HG03103 (cell line): ENCODE measurements around the gene HNRNPU.

Source experiments
- ATAC-seq: cut with Tn5 transposase; IDR thresholded peaks from one replicate; pipeline ENCODE4 v1.9.1; 2021; ENCODE audit warnings: low read depth; ENCODE audit not compliant: unreplicated experiment

The HNRNPU gene

DNA sequence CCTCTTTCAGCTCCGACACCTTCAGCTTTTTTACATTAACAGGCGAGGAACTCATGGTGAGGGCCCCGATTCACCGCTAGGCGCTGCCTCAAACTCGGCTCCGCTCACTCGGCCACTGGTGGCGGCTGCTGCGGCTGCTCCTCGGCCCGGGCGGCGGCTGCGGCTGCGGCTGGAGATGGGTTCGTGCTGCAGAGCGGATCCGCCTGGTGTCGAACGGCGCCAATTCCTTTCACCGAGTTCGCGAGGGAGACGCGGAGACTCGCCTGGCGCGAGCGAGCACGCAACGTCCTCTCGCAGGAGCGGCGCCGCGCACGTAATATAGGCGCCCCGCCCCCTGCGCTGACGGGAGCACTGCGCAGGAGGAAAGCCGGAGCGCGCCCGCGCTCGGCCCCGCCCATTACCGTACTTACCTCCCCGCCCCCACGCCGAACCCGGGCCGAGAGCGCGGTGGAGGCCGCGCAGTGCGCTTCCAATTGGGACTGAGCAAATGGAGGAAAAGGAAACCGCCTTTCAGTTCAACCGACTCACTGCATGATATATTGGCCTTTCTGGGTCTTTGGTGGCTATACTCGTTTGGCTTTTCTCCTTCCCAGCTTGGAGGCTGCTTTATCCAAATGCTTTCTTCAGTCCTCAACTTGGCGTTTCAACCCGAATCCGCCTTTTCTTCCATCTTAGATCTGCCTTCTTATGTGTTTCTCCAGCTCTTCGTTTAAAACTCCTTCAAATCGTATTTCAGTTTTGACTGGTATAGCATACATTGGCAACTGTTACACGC lies at the start of gene HNRNPU:
TSS of gene HNRNPU (minus strand) at position 291 of the 775 bp plus-strand sequence. CDS start at position 55, 236 bp downstream.
- ATAC-seq = peak; percentile 48

DNA sequence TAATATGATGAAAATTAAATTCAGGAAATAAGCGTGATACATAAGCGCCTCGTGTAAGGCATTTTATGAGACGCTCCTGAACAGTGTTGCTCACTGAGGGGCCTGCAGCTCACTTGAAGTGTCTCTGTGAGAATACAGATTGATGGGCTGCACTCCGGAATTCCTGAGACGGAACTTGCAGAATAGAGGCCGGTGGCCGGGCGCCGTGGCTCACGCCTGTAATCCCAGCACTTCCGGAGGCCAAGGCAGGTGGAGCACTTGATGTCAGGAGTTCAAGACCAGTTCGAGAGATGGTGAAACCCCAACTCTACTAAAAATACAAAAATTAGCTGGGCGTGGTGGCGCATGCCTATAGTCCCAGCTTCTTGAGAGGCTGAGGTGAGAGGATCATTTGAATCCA lies 49.5 kb upstream of the HNRNPU start:
- ATAC-seq = no peak

DNA sequence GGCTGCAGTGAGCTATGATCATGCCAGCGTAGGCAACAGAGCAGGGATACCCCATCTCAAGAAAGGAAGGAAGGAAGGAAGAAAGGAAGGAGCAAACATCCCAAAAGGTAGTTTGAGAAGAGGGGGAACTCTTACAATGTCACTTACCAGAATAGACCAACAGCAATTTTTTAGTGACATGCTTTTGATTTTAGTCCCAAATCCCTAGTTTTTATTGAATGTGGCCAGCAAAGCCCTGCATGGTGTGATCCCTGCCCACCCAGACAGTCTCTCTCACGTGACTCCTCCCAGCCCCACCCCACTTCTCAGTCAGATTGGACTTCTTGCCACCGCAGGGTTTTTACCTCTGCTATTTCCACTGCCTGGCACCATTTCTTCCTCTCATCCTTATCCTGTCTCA lies 39.8 kb upstream of the HNRNPU start:
- no peak for ATAC-seq

DNA sequence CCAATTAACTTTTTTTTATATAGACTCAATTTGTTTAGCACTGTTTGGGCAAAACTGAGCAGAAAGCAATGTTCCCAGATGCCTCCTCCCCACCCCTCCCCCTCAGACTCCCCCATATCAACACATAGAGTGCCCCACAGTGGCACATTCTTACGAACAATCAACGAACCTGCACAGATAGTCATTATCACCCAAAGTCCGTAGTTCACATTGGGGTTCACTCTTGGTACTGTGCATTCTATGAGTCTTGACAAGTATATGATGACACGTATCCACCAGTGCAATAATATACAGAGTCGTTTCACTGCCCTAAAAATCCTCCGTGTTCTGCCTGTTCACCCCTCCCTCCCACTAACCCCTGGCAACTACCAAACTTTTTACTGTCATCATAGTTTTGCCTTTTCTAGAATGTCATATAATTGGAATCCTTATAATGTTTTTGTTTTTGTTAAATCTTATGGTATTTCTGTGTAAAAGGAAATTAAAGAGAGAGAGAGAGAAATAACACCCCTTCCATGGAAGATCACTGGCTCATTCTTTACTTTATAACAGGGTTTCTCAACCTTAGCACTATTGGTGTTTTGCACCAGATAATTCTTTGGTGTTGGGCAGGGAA lies 37.2 kb upstream of the HNRNPU start:
- ATAC-seq = no peak

DNA sequence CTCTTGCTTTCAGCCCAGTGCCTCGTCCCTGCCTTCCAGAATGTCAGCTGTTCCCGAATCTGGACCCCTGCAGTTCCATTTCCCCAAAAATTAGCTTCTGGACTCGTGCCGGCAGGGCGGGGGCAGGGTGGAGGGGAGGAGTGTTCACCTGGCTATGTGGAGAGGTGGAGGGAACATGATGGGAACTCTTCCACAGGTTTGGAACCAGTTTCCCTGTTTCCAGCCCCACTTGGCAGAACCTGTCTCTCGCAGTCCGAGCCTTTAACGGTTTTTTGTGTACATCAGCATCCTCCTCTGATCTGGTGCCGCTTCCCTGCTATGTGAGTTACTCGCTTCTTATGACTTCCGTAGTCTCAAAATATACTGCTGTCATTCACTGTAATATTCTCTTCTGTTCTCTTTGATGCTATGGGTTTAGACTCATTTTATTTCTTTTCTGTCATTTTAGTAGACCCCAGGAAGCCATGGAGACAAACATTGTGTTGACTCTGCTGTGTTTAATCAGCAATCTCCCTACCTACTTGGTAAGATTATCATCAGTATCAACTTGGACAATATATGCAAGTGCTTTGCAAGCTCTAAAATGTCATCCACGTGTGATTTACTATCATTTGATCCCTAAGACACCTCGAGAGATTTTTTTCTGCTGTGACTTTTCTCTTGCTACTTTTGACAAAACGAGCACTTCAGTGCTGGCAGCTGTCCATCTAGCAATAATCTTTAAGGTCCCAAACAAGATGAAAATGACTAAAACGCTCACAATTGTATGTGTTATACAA lies 33.3 kb upstream of the HNRNPU start:
- ATAC-seq = no peak

DNA sequence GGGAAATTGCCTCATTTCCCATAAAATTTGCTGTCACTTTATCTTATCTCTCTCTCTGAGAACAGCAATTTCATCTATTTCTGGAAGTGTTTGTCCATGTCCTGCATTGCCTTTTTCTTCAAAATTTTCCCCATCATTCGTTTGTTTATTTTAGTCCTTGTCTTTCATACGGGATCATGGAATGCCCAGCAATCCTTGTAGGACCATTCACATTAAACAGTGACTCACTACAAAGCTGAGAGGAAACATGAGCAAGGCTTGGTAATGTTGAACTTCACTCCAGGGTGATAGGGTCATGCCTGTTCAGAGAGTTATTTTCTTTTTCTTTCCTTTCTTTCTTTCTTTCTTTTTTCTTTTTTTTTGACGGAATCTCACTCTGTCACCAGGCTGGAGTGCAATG lies 32.2 kb upstream of the HNRNPU start:
- ATAC-seq = no peak

DNA sequence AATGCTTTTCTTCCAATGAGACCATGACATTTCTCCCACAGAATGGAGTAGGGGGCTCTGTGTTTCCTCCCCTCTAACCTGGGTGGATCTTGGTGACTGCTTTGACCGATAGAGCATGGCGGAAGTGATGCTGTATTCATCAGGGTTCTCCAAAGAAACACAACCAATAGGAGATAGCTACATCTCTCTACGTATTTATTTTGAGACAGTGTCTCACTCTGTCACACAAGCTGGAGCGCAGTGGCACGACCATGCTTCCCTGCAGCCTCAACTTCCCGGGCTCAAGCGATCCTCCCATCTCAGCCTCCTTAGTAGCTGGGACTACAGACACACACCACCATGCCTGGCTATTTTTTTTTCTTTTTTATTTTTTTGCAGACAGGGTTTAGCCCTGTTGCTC lies 29.5 kb upstream of the HNRNPU start:
- no peak for ATAC-seq

DNA sequence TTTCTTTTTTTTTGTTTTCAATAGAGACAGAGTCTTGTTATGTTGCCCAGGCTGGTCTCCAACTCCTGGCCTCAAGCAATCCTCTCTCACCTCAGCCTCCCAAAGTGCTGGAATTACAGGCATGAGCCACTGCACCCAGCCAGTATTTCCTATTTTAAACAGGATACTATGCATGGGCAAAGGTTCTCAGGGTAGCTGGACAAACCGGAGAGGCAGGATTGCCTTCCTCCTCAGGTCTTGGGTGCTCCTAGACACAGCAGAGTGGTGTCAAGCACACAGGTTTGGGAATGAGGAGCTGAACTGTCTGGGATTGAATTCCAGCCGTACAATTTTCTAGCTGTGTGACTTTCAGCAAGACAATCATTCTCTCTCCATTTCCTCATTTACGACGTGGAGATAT lies 22.9 kb upstream of the HNRNPU start:
- ATAC-seq = no peak

DNA sequence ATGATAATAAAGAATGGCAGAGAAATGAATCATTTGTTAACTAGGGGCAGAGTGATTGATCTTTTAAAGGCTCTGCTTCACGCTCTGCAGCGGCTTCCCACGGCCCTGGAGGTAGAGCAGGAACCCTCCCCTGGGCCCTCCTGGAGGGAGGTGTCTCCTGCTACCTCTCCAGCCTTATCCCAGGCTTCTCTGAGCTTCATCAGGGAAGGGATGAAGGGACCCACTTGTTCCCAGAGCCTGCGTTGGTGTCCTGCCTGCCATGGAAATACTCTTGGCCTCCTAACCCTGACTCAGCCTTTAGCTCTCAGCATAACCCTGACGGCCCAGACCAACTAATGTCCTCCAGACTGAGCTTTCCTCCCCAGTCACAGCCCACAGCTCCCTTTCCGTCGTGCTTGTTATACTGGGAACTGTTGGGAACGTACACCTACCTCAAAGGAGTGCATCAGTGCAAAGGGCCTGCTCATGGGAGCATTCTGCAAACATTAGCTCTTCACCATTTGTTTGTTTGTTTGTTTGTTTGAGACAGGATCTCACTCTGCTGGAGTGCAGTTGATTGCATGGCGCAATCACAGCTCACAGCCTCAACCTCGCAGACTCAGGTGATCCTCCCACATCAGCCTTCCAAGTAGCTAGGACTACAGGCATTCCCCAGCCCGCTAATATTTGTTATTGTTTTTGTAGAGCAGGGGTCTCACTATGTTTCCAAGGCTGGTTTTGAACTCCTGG lies 17.4 kb upstream of the HNRNPU start:
- ATAC-seq = no peak

DNA sequence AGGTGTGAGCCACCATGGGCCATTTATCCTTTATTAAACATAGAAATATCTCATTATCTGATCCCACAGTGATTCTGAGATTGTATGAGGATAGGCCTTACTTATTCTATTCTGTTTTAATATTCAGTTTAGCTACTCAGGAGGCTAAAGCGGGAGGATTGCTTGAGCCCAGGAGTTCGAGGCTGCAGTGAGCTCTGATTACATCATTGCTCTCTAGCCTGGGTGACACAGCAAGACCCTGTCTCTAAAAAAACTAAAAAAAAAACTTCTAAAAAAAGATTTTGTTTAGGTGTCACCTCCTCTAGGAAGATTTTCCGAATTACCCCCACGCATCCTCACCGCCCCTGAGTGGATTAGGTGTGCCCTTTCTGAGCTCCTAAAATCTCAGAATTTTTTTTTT lies 14.3 kb upstream of the HNRNPU start:
- no peak for ATAC-seq

DNA sequence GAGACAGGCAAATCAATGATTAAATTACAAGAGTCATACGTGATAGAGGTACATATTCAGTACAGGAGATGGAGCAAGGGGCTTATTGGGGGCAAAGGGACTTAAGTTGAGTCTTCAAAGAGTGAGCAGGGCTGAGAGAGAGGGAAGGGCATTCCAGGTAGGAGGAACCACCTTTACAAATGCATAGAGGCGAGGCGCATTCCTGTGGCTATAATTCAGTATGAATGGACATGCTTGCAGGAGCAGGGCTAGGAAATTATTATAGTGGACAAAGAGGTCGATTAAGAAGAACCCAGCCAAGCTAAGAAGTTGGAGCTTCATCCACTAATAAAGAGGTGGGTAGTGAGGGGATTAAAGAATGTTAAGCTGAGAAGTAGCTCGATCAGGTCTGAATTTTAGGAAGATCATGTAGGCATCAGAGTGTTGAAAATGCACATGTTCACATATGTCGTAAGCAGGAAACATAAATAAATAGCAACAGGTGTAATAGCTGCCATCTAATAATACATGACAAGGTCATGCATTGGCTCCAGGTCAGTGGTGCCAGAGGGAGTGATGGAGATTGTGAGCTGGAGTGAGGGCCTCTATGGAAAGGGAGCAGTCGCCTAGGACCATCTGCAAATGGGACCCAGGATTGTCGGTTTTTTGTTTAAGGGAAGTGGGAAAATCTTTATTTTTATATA lies 12.0 kb upstream of the HNRNPU start:
- no peak for ATAC-seq

DNA sequence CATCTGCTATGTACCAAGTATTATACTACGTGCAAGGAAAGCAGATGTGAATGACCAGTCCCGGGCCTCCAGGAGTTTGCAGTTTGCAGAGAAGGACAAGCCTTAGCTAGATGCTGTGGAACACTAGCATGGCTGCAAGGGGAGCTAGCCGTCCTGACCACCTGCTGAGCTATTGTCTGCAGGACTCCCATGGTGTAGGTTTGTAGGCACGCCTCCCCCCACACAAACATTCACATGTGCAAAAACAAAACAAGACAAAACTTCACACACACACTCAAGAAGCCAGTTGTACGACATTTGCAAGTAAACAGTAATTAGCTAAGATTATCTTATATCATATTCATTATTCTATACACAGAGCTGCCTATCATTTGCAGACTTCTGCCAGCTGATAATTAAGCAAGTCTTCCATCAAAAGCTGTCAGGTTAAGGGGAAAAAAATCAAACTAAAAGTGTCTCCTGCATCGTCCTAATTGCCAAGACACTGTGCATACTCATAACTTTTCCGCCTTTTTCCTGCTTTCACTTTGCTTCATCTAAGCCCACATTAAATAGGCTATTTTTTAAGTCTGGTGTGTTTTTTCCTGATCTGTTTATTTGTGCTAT lies 10.7 kb upstream of the HNRNPU start:
- ATAC-seq = no peak

DNA sequence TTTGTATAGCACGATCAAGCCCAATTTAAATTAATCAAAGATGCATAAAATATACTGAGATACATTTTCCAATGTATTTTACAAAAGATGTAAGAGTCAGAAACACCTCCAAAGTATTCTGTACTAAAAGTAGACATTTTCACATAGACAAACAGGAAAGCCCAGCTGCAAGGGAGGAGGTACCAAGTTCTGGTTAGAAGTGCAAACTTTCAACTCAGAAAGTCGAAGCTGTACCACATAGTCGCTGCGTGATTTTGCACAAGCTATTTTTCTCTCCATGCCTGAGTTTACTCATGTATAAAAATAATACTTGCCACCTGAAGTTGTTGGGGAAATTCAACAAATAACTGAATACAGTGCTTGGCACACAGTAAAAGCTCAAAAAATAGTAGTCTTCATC lies 5.6 kb upstream of the HNRNPU start:
- no peak for ATAC-seq

DNA sequence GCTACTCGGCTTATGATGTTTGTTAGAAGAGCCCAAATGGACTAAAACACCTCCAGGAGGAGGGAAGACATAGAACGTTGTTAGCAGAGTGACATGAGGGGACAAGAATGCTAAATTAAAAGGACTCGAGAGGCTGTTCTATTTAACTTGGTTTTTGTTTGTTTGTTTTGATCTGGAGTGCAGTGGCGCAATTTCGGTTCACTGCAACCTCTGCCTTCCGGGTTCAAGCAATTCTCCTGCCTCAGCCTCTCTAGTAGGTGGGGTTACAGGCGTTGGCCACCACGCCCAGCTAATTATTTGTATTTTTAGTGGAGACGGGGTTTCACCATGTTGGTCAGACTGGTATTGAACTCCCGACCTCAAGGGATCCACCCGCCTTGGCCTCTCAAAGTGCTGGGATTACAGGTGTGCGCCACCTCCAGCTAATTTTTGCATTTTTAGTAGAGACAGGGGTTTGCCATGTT lies 5.1 kb upstream of the HNRNPU start:
- no peak for ATAC-seq

DNA sequence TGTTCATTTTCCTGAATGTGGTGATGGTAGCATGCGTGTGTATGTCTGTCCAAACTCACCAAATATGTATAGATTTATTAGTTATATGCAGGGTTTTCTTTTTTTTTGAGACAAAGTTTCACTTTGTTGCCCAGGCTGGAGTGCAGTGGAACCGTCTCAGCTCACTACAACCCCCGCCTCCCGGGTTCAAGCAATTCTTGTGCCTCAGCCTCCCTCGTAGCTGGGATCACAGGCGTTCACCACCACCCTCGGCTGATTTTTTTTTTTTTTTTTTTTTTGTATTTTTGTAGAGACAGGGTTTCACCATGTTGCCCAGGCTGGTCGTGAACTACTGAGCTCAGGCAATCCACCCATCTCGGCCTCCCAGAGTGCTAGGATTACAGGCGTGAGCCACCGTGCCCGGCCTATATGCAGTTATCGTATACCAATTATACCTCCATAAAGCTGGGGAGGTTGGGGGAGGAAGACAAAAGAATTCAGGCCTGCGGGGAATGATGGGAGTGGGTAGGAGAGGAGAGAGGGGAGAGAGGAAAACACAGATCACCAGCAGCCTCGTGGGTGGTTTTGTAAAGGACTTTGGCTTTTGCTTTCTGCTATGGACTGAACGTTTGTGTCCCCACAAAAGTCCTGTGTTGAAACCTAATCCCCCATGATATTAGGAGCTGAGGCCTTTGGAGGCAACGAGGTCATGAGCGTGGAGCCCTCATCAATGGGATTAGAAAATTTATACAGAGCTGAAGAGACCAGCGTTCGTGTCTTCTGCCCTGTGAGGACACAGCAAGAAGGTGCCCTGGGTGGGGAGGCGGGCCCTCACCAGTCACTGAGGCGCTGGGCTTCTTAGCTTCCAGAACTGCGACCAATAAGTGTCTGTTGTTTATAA lies 4.4 kb upstream of the HNRNPU start:
- ATAC-seq = no peak

DNA sequence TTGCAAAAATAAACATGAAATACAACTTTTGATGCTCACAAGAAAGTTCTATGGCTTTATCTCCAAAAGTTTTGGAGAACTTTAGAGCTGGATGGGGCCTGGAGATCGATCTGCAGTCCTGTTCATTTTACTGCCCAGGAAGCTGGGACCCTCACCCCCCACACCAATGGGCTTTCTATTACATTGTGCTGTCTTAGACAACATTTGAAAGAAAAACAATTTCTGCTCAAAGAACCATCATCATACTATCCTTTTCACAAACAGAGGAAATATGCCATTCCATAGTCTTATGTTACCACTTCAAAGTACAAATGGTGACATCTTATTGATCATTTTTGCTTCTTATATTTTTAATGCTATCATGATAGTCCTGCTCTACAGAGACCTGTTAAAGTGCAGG lies 2.0 kb upstream of the HNRNPU start:
- no peak for ATAC-seq

DNA sequence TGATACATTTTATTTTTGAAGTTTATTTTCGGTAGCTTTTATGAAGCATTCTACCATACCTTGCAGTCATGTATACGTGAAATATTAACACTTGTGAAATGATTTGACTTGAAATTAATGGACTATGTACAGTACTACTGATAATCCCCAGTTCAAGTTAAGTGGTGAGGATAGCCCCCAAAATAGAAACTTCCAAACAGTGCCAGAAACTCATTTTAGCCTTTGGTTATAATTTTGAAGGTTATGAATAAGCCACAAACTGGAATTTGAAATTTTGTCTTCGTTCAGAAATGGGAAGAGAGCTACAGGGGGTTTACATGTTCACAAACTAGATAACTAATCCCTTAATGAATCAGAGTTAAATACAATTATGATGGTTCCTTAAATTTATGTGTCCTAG lies 1.5 kb upstream of the HNRNPU start:
- no peak for ATAC-seq

DNA sequence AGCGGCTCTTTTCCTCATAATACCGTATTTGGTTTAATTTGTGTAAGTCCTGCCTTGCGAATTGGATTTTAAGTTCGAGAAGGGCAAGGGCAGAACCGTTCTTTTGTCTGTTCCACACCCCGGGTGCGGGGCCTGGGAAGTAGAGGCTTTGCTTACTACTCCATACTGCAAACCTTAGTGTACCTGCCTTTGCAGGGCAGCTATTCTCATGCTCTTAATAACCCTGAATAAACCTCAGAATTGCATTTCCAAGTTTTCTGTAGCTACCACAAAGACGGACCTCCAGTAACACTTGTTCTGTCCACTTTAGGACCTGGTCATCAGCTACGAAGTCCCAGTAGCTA lies 657 bp upstream of the HNRNPU start:
- no peak for ATAC-seq
